Neutrophil (primary cell): ENCODE measurements around the gene FGG.

Experiments used
- H3K27ac ChIP-seq: fragments of 200-600 bp; sonication (generic); 2 replicates; pipeline ENCODE4 v1.5.1; 2016; ENCODE audit warnings: mild to moderate bottlenecking, moderate library complexity
- H3K27me3 ChIP-seq: fragments of 200-600 bp; sonication (generic); 2 replicates; pipeline ENCODE4 v1.6.0; 2016; ENCODE audit warnings: mild to moderate bottlenecking
- H3K36me3 ChIP-seq: fragments of 200-600 bp; sonication (generic); 2 replicates; pipeline ENCODE4 v1.5.1; 2017
- H3K4me1 ChIP-seq, 2 experiments: fragments of 200-600 bp in 1 of 2; sonication (generic) in 1 of 2; 1 replicate in 1 of 2; 2 replicates in 1 of 2; pipeline versions ENCODE4 v1.5.1 to v1.6.1; 2013 to 2016; ENCODE audit warnings: low read depth in 1 of 2, low read length in 1 of 2, mild to moderate bottlenecking in 1 of 2, moderate library complexity in 1 of 2; ENCODE audit not compliant: control insufficient read depth in 1 of 2, insufficient read depth in 1 of 2
- H3K4me3 ChIP-seq, 2 experiments: fragments of 200-600 bp in 1 of 2; sonication (generic) in 1 of 2; 1 replicate in 1 of 2; 2 replicates in 1 of 2; pipeline ENCODE4 v1.5.1; 2013 to 2016; ENCODE audit warnings: low read depth in 1 of 2, low read length in 1 of 2, mild to moderate bottlenecking in 1 of 2, moderate library complexity in 1 of 2
- H3K9me3 ChIP-seq: fragments of 200-600 bp; sonication (generic); 2 replicates; pipeline ENCODE4 v1.5.1; 2016
- TF ChIP-seq, protein P1 (sequence below): fragments of 200-600 bp; sonication (generic); IDR thresholded peaks from 2 replicates; pipeline ENCODE4 v1.5.1; 2016; ENCODE audit warnings: antibody characterized with exemption

FGG gene

GRCh38 chr4:154590329-154591006 lies 22.0 kb downstream of the FGG start, which contains the start of gene FGA:
Gene FGA (minus strand): TSS chr4:154590742. CDS start chr4:154590687, 55 bp downstream.
- Histone ChIP-seq H3K4me3 (no peak within 1 kb of the TSS), H3K4me1 (no peaks in the 10 kb centered on the region), H3K27ac (no peak within 1 kb of the TSS), H3K27me3 (peaks cover 8% of the 10 kb centered on the region), H3K36me3 (no peaks in the 10 kb centered on the region), H3K9me3 (no peaks in the 10 kb centered on the region)
- TF ChIP-seq, protein P1, sequence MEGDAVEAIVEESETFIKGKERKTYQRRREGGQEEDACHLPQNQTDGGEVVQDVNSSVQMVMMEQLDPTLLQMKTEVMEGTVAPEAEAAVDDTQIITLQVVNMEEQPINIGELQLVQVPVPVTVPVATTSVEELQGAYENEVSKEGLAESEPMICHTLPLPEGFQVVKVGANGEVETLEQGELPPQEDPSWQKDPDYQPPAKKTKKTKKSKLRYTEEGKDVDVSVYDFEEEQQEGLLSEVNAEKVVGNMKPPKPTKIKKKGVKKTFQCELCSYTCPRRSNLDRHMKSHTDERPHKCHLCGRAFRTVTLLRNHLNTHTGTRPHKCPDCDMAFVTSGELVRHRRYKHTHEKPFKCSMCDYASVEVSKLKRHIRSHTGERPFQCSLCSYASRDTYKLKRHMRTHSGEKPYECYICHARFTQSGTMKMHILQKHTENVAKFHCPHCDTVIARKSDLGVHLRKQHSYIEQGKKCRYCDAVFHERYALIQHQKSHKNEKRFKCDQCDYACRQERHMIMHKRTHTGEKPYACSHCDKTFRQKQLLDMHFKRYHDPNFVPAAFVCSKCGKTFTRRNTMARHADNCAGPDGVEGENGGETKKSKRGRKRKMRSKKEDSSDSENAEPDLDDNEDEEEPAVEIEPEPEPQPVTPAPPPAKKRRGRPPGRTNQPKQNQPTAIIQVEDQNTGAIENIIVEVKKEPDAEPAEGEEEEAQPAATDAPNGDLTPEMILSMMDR = no peak

DNA sequence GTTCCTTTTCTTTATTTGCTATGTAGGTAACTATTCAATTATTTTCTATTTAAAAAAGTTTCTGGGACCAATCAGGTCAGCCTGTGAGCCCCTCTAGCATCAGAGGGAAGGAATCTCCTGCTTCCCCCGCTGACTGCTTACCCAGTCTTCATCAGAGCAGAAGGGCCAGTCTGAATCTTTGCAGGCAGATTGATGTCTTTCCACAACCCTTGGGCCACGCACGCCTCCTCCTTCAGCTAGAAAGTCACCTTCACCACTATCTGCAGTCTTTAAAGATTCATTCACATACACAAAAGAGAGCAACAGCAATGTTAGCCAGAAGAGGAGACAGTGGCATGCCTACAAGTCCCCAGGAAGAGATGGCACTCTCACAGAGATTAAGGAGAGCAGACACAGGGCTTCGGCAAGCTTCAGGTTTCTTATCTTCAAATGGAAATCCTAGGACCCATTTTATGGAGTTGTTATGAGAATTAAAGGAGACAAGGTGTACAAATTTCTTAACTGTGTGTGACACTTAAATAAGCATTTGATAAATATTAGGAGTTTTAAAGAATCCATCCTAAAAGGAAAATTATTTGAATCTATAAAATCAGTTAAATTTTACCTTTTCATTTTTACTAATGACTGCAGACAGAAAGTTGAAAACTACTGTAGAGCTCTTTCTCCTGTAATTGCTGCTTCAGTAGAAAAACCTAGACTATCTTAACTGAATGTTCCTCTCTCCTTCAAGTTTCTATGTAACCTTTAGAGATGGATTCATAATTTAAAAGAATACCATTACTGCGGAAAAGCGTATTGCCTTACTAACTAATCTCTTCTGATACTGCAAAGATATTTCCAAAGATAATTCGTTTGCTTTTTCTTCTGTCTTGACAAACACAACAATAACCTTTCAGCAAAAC lies 22.9 kb downstream of the FGG start:
- Histone ChIP-seq H3K27me3 (peaks cover 8% of the 10 kb centered on the region), H3K4me1 (no peaks in the 10 kb centered on the region), H3K27ac (no peak overlapping the region), H3K36me3 (no peaks in the 10 kb centered on the region), H3K4me3 (no peak overlapping the region), H3K9me3 (no peaks in the 10 kb centered on the region)
- TF ChIP-seq, protein P1 = no peak

DNA sequence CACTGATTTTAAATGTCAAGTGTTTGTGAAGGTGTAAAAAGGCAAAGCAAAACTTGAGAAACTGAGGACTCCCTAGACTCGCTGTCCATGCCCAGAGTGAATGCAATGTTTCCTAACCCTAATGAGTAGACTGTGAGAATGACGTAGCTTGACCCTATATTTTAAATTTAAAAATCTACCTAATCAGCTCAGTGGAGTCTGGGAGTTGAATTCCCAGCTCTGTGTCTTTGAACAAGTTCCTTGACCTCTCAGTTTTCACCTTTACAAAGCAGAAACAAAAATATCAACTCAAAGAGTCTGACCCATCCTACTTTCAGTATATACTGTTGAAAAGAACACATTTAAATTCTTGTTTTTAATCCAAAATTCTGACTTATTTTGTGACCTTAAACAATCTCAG lies 24.3 kb downstream of the FGG start:
- Histone ChIP-seq H3K27ac (no peak overlapping the region), H3K27me3 (peaks cover 8% of the 10 kb centered on the region), H3K9me3 (no peaks in the 10 kb centered on the region), H3K4me3 (no peak overlapping the region), H3K4me1 (no peaks in the 10 kb centered on the region), H3K36me3 (no peaks in the 10 kb centered on the region)
- TF ChIP-seq, protein P1 = no peak

DNA sequence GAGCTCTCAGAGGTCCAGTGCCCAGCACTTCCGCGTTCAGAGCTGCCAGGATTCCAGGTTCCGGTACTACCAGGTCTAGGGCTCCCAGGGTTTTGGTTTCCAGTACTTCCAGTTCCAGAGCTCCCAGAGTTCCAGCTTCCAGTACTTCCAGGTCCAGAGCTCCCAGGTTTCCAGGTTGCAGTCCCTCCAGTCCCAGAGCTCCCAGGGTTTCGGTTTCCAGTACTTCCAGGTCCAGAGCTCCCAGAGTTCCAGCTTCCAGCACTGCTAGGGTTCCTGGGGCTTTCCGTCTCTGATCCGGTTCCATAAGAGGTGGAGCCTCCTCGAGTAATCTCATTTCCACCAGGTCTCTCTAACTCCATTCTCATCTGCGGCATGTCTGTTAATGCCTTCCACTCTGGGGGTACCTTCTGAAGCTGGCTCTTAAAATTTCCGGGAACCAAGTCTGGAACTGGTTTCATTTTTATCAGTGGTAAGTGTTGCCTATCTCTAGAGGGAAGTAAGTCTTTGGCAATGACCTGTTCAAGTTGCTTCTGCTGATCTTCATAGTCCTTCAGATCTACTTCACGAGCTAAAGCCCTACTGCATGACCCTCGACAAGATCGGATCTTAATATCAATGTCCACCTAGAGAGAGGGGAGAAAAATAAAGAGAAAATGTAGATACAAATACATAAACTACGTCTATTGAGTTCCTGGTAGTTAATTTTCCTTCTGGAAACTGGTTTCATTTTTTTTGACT lies 26.0 kb downstream of the FGG start:
- Histone ChIP-seq H3K9me3 (no peaks in the 10 kb centered on the region), H3K27me3 (peaks cover 8% of the 10 kb centered on the region), H3K4me1 (no peaks in the 10 kb centered on the region), H3K4me3 (no peak overlapping the region), H3K36me3 (no peaks in the 10 kb centered on the region), H3K27ac (no peak overlapping the region)
- TF ChIP-seq, protein P1 = no peak

DNA sequence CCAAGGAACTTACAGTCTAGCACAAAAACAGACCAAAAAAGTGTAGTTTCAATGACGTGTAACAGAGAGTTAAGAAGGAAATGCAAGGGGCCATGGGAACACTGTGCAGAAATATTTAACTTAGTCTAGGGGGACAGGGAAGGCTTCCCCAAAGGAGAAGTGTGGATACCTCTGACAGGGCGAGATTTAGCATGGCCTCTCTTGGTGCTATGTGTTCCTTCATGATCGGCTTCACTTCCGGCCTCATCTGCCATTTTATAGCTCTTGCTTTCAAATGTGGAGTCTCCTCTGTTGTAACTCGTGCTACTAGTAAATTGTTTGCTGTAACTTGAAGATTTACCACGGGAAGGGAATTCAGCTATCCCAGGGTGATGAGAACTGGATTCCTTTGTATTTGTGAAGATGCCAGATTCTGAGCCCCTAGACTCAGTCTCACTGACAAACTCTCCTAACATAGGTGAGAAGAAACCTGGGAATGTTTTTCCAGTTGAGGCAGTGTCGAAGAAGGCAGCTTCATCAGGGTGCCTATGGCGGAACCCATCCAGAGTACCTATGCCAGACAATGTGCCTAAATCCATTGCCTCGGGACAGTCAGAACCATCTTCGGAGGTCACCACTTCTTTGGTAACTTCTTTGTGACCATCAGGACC lies 27.0 kb downstream of the FGG start:
- Histone ChIP-seq H3K4me3 (no peak overlapping the region), H3K4me1 (no peaks in the 10 kb centered on the region), H3K27ac (no peak overlapping the region), H3K27me3 (peaks cover 8% of the 10 kb centered on the region), H3K9me3 (no peaks in the 10 kb centered on the region), H3K36me3 (no peaks in the 10 kb centered on the region)
- TF ChIP-seq, protein P1 = no peak
